Transverse colon (tissue), 4 donors: Measurements from ENCODE around the gene USP16.

Source experiments
- CTCF ChIP-seq, 5 experiments: fragments of 200-600 bp in 3 of 5; fragments of 450-650 bp in 2 of 5; sonication (generic) in 3 of 5; IDR thresholded peaks; 1 replicate in 2 of 5; 2 replicates in 3 of 5; pipeline ENCODE4 v1.5.1; 2016 to 2017; ENCODE audit warnings: antibody characterized with exemption in 5 of 5, inconsistent platforms in 3 of 5, mild to moderate bottlenecking in 2 of 5, moderate library complexity in 1 of 5
- EP300 ChIP-seq: sonication (generic); formaldehyde crosslinking; IDR thresholded peaks from one replicate; pipeline ENCODE4 v1.6.1; 2017; ENCODE audit warnings: antibody characterized with exemption, low read depth
- POLR2A ChIP-seq: fragments of 450-650 bp; IDR thresholded peaks from one replicate; pipeline ENCODE4 v1.6.1; 2016; ENCODE audit warnings: antibody characterized with exemption, mild to moderate bottlenecking, moderate library complexity
- POLR2AphosphoS5 ChIP-seq, 3 donors: sonication (generic); formaldehyde crosslinking; IDR thresholded peaks; one replicate each; pipeline ENCODE4 v1.6.1; 2016; ENCODE audit warnings: antibody characterized with exemption in 3 of 3

GRCh38 chr21:29055080-29055479, 30.6 kb downstream of the USP16 start:
- no peak for TF ChIP-seq CTCF (IDR thresholded peaks at IDR 0.05)
- no peak for TF ChIP-seq POLR2AphosphoS5 (IDR thresholded peaks at IDR 0.05)
- no peak for TF ChIP-seq POLR2A
- TF ChIP-seq EP300 = no peak
